Astrocyte (in vitro differentiated cells and primary cell): Measurements from ENCODE around the gene BFSP2. TPM values are rescaled to one million over a fixed set of nuclear protein-coding genes. Genes with fewer than 3 reads are reported as not detected.

Experiments used
- DNase-seq: peaks from one replicate; pipeline ENCODE4 v3.0.0-alpha.2; 2010; ENCODE audit warnings: low read depth
- FAIRE-seq: peaks from 2 replicates; lab custom pipeline; 2011; peaks lifted over from hg19 to GRCh38; lab: Jason Lieb, UNC
- H2AFZ ChIP-seq: 2 replicates; pipeline ENCODE4 v1.6.0; 2012; ENCODE audit warnings: low read depth, low read length, inconsistent platforms
- H3K27ac ChIP-seq: 2 replicates; pipeline ENCODE4 v1.5.1; 2011; ENCODE audit warnings: low read depth, low read length, inconsistent platforms
- H3K27me3 ChIP-seq: 2 replicates; pipeline ENCODE4 v1.6.0; 2011; ENCODE audit warnings: low read length, inconsistent platforms; ENCODE audit not compliant: insufficient read depth
- H3K36me3 ChIP-seq: 2 replicates; pipeline ENCODE4 v1.5.1; 2011; ENCODE audit warnings: low read length, inconsistent platforms; ENCODE audit not compliant: insufficient read depth
- H3K4me1 ChIP-seq: 2 replicates; pipeline ENCODE4 v1.5.1; 2011; ENCODE audit warnings: low read length, inconsistent platforms; ENCODE audit not compliant: insufficient read depth
- H3K4me2 ChIP-seq: 2 replicates; pipeline ENCODE4 v1.6.0; 2012; ENCODE audit warnings: low read length, inconsistent platforms
- H3K4me3 ChIP-seq: 2 replicates; pipeline ENCODE4 v1.5.1; 2011; ENCODE audit warnings: low read depth, mild to moderate bottlenecking, low read length, inconsistent platforms; ENCODE audit not compliant: insufficient read depth
- H3K79me2 ChIP-seq: 2 replicates; pipeline ENCODE4 v1.6.0; 2012; ENCODE audit warnings: mild to moderate bottlenecking, low read length, inconsistent platforms; ENCODE audit not compliant: insufficient read depth
- H3K9ac ChIP-seq: 2 replicates; pipeline ENCODE4 v1.6.0; 2012; ENCODE audit warnings: mild to moderate bottlenecking, low read length, inconsistent platforms
- H3K9me3 ChIP-seq: 2 replicates; pipeline ENCODE4 v1.5.1; 2012; ENCODE audit warnings: low read depth, mild to moderate bottlenecking, low read length, inconsistent platforms; ENCODE audit not compliant: insufficient read depth
- H4K20me1 ChIP-seq: 2 replicates; pipeline ENCODE4 v1.6.0; 2012; ENCODE audit warnings: low read length, inconsistent platforms; ENCODE audit not compliant: insufficient read depth
- H3K27ac Mint-ChIP-seq: one replicate; pipeline ENCODE4 v1.8.0; 2021; ENCODE audit warnings: mild to moderate bottlenecking, mixed read lengths; ENCODE audit not compliant: unreplicated experiment
- H3K27me3 Mint-ChIP-seq: one replicate; pipeline ENCODE4 v1.8.0; 2021; ENCODE audit warnings: low read depth, mixed read lengths; ENCODE audit not compliant: unreplicated experiment
- H3K36me3 Mint-ChIP-seq: one replicate; pipeline ENCODE4 v1.8.0; 2021; ENCODE audit warnings: low read depth, mixed read lengths; ENCODE audit not compliant: unreplicated experiment
- H3K4me1 Mint-ChIP-seq: one replicate; pipeline ENCODE4 v1.8.0; 2021; ENCODE audit warnings: low read depth, mixed read lengths; ENCODE audit not compliant: unreplicated experiment
- H3K4me3 Mint-ChIP-seq: one replicate; pipeline ENCODE4 v1.8.0; 2021; ENCODE audit warnings: mild to moderate bottlenecking, moderate library complexity, mixed read lengths; ENCODE audit not compliant: unreplicated experiment
- H3K9me3 Mint-ChIP-seq: one replicate; pipeline ENCODE4 v1.8.0; 2021; ENCODE audit warnings: mild to moderate bottlenecking, mixed read lengths; ENCODE audit not compliant: unreplicated experiment
- CTCF ChIP-seq: IDR thresholded peaks from 2 replicates; pipeline ENCODE4 v1.5.1; 2011; ENCODE audit warnings: low read depth, mild to moderate bottlenecking, inconsistent platforms, low read length, moderate library complexity; ENCODE audit not compliant: insufficient read depth
- EZH2 ChIP-seq: IDR thresholded peaks from 2 replicates; pipeline ENCODE4 v1.6.1; 2012; ENCODE audit warnings: mild to moderate bottlenecking, low read length, inconsistent platforms; ENCODE audit not compliant: insufficient read depth
- total RNA-seq: library from RNA; stranded (reverse); gene quantifications from 2 replicates; pipeline ENCODE4 v1.2.1, GENCODE V29; 2021

Gene BFSP2
- total RNA-seq, 1 donor from 2014 or later, result not detected

- no peaks in the 10 kb centered on the region for H3K4me1 ChIP-seq
- no peaks in the 10 kb centered on the region for H3K9me3 Mint-ChIP-seq
- H3K4me2 ChIP-seq, result no peak overlapping the region
- DNase-seq, result peak; percentile 38
- H3K4me1 Mint-ChIP-seq, result peaks cover 8% of the 10 kb centered on the region
- H3K9ac ChIP-seq, result no peak overlapping the region
- no peak for FAIRE-seq
- no peak overlapping the region for H3K27ac Mint-ChIP-seq
- H3K4me3 ChIP-seq, result no peak overlapping the region
- no peak overlapping the region for H3K4me3 Mint-ChIP-seq
- no peaks in the 10 kb centered on the region for H3K27me3 ChIP-seq
- TF ChIP-seq CTCF, result peak; percentile 41
- no peak for TF ChIP-seq EZH2
- no peaks in the 10 kb centered on the region for H3K9me3 ChIP-seq
- H2AFZ ChIP-seq, result no peak overlapping the region
- no peak overlapping the region for H3K27ac ChIP-seq
- no peaks in the 10 kb centered on the region for H3K79me2 ChIP-seq
- no peaks in the 10 kb centered on the region for H3K27me3 Mint-ChIP-seq
- no peaks in the 10 kb centered on the region for H4K20me1 ChIP-seq
- H3K36me3 ChIP-seq, result no peaks in the 10 kb centered on the region
- H3K36me3 Mint-ChIP-seq, result no peaks in the 10 kb centered on the region
Measured at GRCh38 chr3:133464573-133464972, 64.7 kb downstream of the BFSP2 start.

- no peak for TF ChIP-seq CTCF
- TF ChIP-seq EZH2, result no peak
- no peak overlapping the region for H3K4me3 Mint-ChIP-seq
- peaks cover 6% of the 10 kb centered on the region for H3K27me3 Mint-ChIP-seq
- no peaks in the 10 kb centered on the region for H3K4me1 Mint-ChIP-seq
- H3K4me3 ChIP-seq, result no peak overlapping the region
- no peaks in the 10 kb centered on the region for H3K4me1 ChIP-seq
- no peaks in the 10 kb centered on the region for H3K36me3 ChIP-seq
- no peak overlapping the region for H3K4me2 ChIP-seq
- H3K79me2 ChIP-seq, result no peaks in the 10 kb centered on the region
- H4K20me1 ChIP-seq, result no peaks in the 10 kb centered on the region
- H3K27ac ChIP-seq, result no peak overlapping the region
- H3K36me3 Mint-ChIP-seq, result no peaks in the 10 kb centered on the region
- H3K9ac ChIP-seq, result no peak overlapping the region
- H3K27me3 ChIP-seq, result peaks cover 3% of the 10 kb centered on the region
- DNase-seq (no peak), FAIRE-seq (no peak)
- H3K9me3 ChIP-seq, result no peaks in the 10 kb centered on the region
- no peak overlapping the region for H3K27ac Mint-ChIP-seq
- H2AFZ ChIP-seq, result no peak overlapping the region
- no peaks in the 10 kb centered on the region for H3K9me3 Mint-ChIP-seq
Measured at GRCh38 chr3:133466531-133467386, 66.9 kb downstream of the BFSP2 start.

GRCh38 chr3:133467780-133468179 is 67.9 kb downstream of the BFSP2 start:
- Histone ChIP-seq H3K9me3 (no peaks in the 10 kb centered on the region), H4K20me1 (no peaks in the 10 kb centered on the region), H3K4me1 (no peaks in the 10 kb centered on the region), H3K27me3 (peaks cover 3% of the 10 kb centered on the region), H3K4me2 (no peak overlapping the region), H3K79me2 (no peaks in the 10 kb centered on the region), H2AFZ (no peak overlapping the region), H3K9ac (no peak overlapping the region), H3K4me3 (no peak overlapping the region), H3K27ac (no peak overlapping the region), H3K36me3 (no peaks in the 10 kb centered on the region)
- FAIRE-seq (no peak), DNase-seq (no peak)
- Mint-ChIP-seq H3K36me3 (no peaks in the 10 kb centered on the region), H3K4me3 (no peak overlapping the region), H3K27me3 (peaks cover 6% of the 10 kb centered on the region), H3K4me1 (no peaks in the 10 kb centered on the region), H3K9me3 (no peaks in the 10 kb centered on the region), H3K27ac (no peak overlapping the region)
- no peak for TF ChIP-seq EZH2
- no peak for TF ChIP-seq CTCF
